H1 (cell line): ENCODE results near the gene ALKBH7. TPM values are rescaled to one million over a fixed set of nuclear protein-coding genes. Genes with fewer than 3 reads are reported as not detected.

Experiments
- CHD7 ChIP-seq: fragments of 300-600 bp; sonication (generic); IDR thresholded peaks from 2 replicates; pipeline ENCODE4 v1.7.1; 2012; ENCODE audit warnings: low read length, moderate library complexity, mild to moderate bottlenecking, inconsistent platforms; ENCODE audit not compliant: insufficient replicate concordance
- CTCF ChIP-seq, 3 experiments: IDR thresholded peaks; 1 replicate in 2 of 3; 2 replicates in 1 of 3; pipeline versions ENCODE4 v1.5.1 to v1.6.1; 2011; ENCODE audit warnings: low read length in 3 of 3, mild to moderate bottlenecking in 3 of 3, inconsistent platforms in 2 of 3, low read depth in 1 of 3, moderate library complexity in 1 of 3; ENCODE audit not compliant: insufficient read depth in 1 of 3; ENCODE audit errors: control extremely low read depth in 1 of 3
- KDM5A ChIP-seq: fragments of 200-600 bp; IDR thresholded peaks from 2 replicates; pipeline ENCODE4 v1.7.1; 2012; ENCODE audit warnings: mild to moderate bottlenecking, low read length, inconsistent platforms, mixed read lengths
- RAD21 ChIP-seq, 2 experiments: IDR thresholded peaks in 1 of 2; conservative IDR thresholded peaks in 1 of 2; 2 replicates each; pipeline ENCODE4 v1.6.1; 2011; ENCODE audit warnings: low read depth in 2 of 2, low read length in 2 of 2, improper control_type of control experiment in 1 of 2, inconsistent platforms in 1 of 2, mild to moderate bottlenecking in 1 of 2, moderate library complexity in 1 of 2
- SRF ChIP-seq: IDR thresholded peaks from 2 replicates; pipeline ENCODE4 v1.6.1; 2011; ENCODE audit warnings: mild to moderate bottlenecking, low read depth, low read length, moderate library complexity
- TCF12 ChIP-seq: IDR thresholded peaks from 2 replicates; pipeline ENCODE4 v1.6.1; 2011; ENCODE audit warnings: low read depth, mild to moderate bottlenecking, low read length
- polyA plus RNA-seq, 7 experiments: library from polyadenylated mRNA; depleted of rRNA in 3 of 7; stranded (reverse) in 5 of 7; unstranded in 2 of 7; fragments of >200 nt in 5 of 7; fragments of 200-250 nt in 2 of 7; gene quantifications; 1 replicate in 5 of 7; 2 replicates in 1 of 7; 4 replicates in 1 of 7; pipeline versions ENCODE4 v1.2.1 to v1.2.3, GENCODE V29; 2011 to 2013; ENCODE audit warnings: missing spikeins in 2 of 7, mixed read lengths in 2 of 7
- total RNA-seq: library from RNA; stranded (reverse); fragmentation: NEBNext Ultra II Directional; extraction: Animal tissue kit (Norgen Biotek cat#: 25700); gene quantifications from 2 replicates; pipeline ENCODE4 v1.2.1, GENCODE V29; 2021

Gene ALKBH7
- total and polyA plus RNA-seq, 2 of the 8 experiments (the other 6 are each of a cell fraction or from before 2014, with no cell fraction given), result 66.3 to 100 TPM

- TF ChIP-seq CHD7 (no peak), SRF (no peak), TCF12 (no peak), KDM5A (no peak), RAD21 (IDR thresholded peaks at IDR 0.05 in 1 of 2, conservative IDR thresholded peaks at IDR 0.05 in 1 of 2; ENCODE audit: low read depth in 2 of 2, low read length in 2 of 2) (peak; percentile 28 to 34; a peak in 2 of 4 replicates), CTCF (IDR thresholded peaks at IDR 0.05; ENCODE audit: control extremely low read depth in 1 of 3, insufficient read depth in 1 of 3, low read depth in 1 of 3, low read length in 3 of 3) (peak in 2 of 3 experiments; percentile 9 to 25; a peak in 2 of 4 replicates)
These were observed 41.4 kb downstream of the ALKBH7 start (continued) for GRCh38 chr19:6413721-6414643.
